Gastrocnemius medialis (tissue), 4 donors: ENCODE data around the gene DAPL1.
"Not testable (repeated sequence)": the region's sequence is repeated elsewhere in the genome, so short reads cannot be mapped to it uniquely, and the experiment has no call there.

Experiments
- POLR2A ChIP-seq, 2 donors: fragments of 450-650 bp; IDR thresholded peaks; one replicate each; pipeline ENCODE4 v1.6.1; 2017; ENCODE audit warnings: antibody characterized with exemption in 2 of 2, mild to moderate bottlenecking in 2 of 2, moderate library complexity in 2 of 2
- TF ChIP-seq, protein P1 (sequence below), 5 experiments: fragments of 450-650 bp in 3 of 5; fragments of 200-600 bp in 2 of 5; sonication (generic) in 2 of 5; IDR thresholded peaks in 4 of 5; conservative IDR thresholded peaks in 1 of 5; 1 replicate in 4 of 5; 2 replicates in 1 of 5; pipeline ENCODE4 v1.5.1; 2016 to 2019; ENCODE audit warnings: antibody characterized with exemption in 5 of 5, mild to moderate bottlenecking in 3 of 5, moderate library complexity in 3 of 5

DNA sequence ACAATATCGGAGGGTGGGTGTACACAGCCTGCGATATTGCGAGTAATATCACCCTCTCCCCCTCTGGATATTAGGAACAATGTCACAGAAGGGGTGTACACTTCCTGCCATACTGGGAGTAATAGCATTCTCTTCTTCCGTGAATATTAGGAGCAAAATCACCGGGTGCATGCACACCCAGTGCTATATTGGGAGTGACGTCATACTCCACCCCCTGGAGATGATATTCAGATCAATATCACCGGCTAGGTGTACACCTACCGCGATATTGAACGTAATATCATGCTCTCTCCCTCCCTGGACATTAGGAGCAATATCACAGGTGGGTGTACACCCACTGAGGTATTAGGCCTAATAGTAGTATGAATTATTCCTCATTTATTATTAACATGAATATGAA, 70.4 kb downstream of the DAPL1 start:
- TF ChIP-seq, protein P1, sequence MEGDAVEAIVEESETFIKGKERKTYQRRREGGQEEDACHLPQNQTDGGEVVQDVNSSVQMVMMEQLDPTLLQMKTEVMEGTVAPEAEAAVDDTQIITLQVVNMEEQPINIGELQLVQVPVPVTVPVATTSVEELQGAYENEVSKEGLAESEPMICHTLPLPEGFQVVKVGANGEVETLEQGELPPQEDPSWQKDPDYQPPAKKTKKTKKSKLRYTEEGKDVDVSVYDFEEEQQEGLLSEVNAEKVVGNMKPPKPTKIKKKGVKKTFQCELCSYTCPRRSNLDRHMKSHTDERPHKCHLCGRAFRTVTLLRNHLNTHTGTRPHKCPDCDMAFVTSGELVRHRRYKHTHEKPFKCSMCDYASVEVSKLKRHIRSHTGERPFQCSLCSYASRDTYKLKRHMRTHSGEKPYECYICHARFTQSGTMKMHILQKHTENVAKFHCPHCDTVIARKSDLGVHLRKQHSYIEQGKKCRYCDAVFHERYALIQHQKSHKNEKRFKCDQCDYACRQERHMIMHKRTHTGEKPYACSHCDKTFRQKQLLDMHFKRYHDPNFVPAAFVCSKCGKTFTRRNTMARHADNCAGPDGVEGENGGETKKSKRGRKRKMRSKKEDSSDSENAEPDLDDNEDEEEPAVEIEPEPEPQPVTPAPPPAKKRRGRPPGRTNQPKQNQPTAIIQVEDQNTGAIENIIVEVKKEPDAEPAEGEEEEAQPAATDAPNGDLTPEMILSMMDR (IDR thresholded peaks at IDR 0.05 in 4 of 5, conservative IDR thresholded peaks at IDR 0.05 in 1 of 5): not testable (repeated sequence)
- not testable (repeated sequence) for TF ChIP-seq POLR2A (IDR thresholded peaks at IDR 0.05)
